ENCODE data around the gene CCL26. TPM values are rescaled to one million over a fixed set of nuclear protein-coding genes. Genes with fewer than 3 reads are reported as not detected.
"Not testable (repeated sequence)": the region's sequence is repeated elsewhere in the genome, so short reads cannot be mapped to it uniquely, and the experiment has no call there.

Gene CCL26
- polyA plus RNA-seq, 2 of the 4 experiments (the other 2 are of a cell fraction), result 2.5 to 11.6 TPM

GRCh38 chr7:75762350-75762917 lies 9.6 kb downstream of the CCL26 start:
- POLR2A ChIA-PET, result interaction anchor here (0.6 kb wide), 1 partner anchor 186 kb away, joined by 4 read pairs; no protein-coding TSS in a partner anchor
- peak; percentile 23 for FAIRE-seq

GRCh38 chr7:75761801-75762200 lies 10.2 kb downstream of the CCL26 start:
- ATAC-seq; H3K4me2 ChIP-seq; H3K9me3 ChIP-seq; H3K4me3 ChIP-seq; H3K27ac ChIP-seq; DNase-seq (ENCODE audit: low read depth in 1 of 2, low spot score in 1 of 2); H3K4me1 ChIP-seq; FAIRE-seq: not testable (repeated sequence)
- POLR2A ChIA-PET, result interaction anchor here (0.6 kb wide), 1 partner anchor 185 kb away, joined by 4 read pairs; no protein-coding TSS in a partner anchor
- WGBS (ENCODE audit: missing lambda C conversion rate), result 86% methylated on average over 3 of the region's 3 CpGs
- CTCF ChIA-PET, result interaction anchor here (0.9 to 3.0 kb wide), 41 partner anchors 8 to 325 kb away, joined by 3 to 24 read pairs (median 7); partner anchors contain the start of genes CCL24, CCL26 and HIP1

More at GRCh38 chr7:75762350-75762917, 9.6 kb downstream of the CCL26 start:
- no peak overlapping the region for H3K4me2 ChIP-seq
- H3K9me3 ChIP-seq, result no peaks in the 10 kb centered on the region
- no peak overlapping the region for H3K4me3 ChIP-seq
- ATAC-seq, result peak; percentile 97 to 99
- WGBS (ENCODE audit: missing lambda C conversion rate), result 41% methylated on average over 2 of the region's 2 CpGs
- CTCF ChIA-PET, result interaction anchor here (0.6 to 3.0 kb wide), 53 partner anchors 9 to 325 kb away, joined by 3 to 24 read pairs (median 4); partner anchors contain the start of genes CCL24, CCL26 and HIP1
- 0 out of 6 replicates have a peak overlapping the region, but pooled peaks have one; percentile 4 to 15 for H3K27ac ChIP-seq
- 0 out of 3 replicates have a peak, but pooled peaks cover 4% of the 10 kb centered on the region for H3K4me1 ChIP-seq
- TF ChIP-seq ZFP36 (IDR thresholded peaks at IDR 0.05; ENCODE audit: borderline replicate concordance, partially characterized antibody) (no peak), RARB (CRISPR knock-in tag; IDR thresholded peaks at IDR 0.05) (no peak), PHF8 (IDR thresholded peaks at IDR 0.05; ENCODE audit: borderline replicate concordance, low read depth) (no peak), EP300 (IDR thresholded peaks at IDR 0.05) (no peak), FOSL2 (IDR thresholded peaks at IDR 0.05) (no peak), FOSL2 (CRISPR knock-in tag; IDR thresholded peaks at IDR 0.05) (no peak), JUNB (IDR thresholded peaks at IDR 0.05) (no peak), SREBF2 (IDR thresholded peaks at IDR 0.05) (no peak), RAD21 (conservative IDR thresholded peaks at IDR 0.05 in 1 of 2, IDR thresholded peaks at IDR 0.05 in 1 of 2) (peak; percentile 94), ESRRA (IDR thresholded peaks at IDR 0.05; ENCODE audit: borderline replicate concordance, low read length) (no peak), JUN (IDR thresholded peaks at IDR 0.05) (no peak), SMC3 (IDR thresholded peaks at IDR 0.05) (peak; percentile 94), TP53 (CRISPR knock-in tag; IDR thresholded peaks at IDR 0.05) (no peak), ZC3H11A (IDR thresholded peaks at IDR 0.05) (no peak), REST (IDR thresholded peaks at IDR 0.05) (no peak), CHD2 (IDR thresholded peaks at IDR 0.05; ENCODE audit: low read length, partially characterized antibody) (no peak), BCL3 (IDR thresholded peaks at IDR 0.05) (no peak), CEBPB (IDR thresholded peaks at IDR 0.05) (no peak), MAZ (IDR thresholded peaks at IDR 0.05; ENCODE audit: borderline replicate concordance, low read depth, low read length) (no peak)
- TF ChIP-seq, protein P1, sequence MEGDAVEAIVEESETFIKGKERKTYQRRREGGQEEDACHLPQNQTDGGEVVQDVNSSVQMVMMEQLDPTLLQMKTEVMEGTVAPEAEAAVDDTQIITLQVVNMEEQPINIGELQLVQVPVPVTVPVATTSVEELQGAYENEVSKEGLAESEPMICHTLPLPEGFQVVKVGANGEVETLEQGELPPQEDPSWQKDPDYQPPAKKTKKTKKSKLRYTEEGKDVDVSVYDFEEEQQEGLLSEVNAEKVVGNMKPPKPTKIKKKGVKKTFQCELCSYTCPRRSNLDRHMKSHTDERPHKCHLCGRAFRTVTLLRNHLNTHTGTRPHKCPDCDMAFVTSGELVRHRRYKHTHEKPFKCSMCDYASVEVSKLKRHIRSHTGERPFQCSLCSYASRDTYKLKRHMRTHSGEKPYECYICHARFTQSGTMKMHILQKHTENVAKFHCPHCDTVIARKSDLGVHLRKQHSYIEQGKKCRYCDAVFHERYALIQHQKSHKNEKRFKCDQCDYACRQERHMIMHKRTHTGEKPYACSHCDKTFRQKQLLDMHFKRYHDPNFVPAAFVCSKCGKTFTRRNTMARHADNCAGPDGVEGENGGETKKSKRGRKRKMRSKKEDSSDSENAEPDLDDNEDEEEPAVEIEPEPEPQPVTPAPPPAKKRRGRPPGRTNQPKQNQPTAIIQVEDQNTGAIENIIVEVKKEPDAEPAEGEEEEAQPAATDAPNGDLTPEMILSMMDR (IDR thresholded peaks at IDR 0.05), result peak; percentile 84
- TF ChIP-seq, protein P2, sequence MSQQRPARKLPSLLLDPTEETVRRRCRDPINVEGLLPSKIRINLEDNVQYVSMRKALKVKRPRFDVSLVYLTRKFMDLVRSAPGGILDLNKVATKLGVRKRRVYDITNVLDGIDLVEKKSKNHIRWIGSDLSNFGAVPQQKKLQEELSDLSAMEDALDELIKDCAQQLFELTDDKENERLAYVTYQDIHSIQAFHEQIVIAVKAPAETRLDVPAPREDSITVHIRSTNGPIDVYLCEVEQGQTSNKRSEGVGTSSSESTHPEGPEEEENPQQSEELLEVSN (IDR thresholded peaks at IDR 0.05; ENCODE audit: borderline replicate concordance, low read depth), result no peak
- TF ChIP-seq, protein P3, sequence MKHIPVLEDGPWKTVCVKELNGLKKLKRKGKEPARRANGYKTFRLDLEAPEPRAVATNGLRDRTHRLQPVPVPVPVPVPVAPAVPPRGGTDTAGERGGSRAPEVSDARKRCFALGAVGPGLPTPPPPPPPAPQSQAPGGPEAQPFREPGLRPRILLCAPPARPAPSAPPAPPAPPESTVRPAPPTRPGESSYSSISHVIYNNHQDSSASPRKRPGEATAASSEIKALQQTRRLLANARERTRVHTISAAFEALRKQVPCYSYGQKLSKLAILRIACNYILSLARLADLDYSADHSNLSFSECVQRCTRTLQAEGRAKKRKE (CRISPR knock-in tag; IDR thresholded peaks at IDR 0.05; ENCODE audit: low read depth), result no peak
- TF ChIP-seq, protein P4, sequence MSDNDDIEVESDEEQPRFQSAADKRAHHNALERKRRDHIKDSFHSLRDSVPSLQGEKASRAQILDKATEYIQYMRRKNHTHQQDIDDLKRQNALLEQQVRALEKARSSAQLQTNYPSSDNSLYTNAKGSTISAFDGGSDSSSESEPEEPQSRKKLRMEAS (IDR thresholded peaks at IDR 0.05), result no peak
- peak; percentile 80 to 92 for DNase-seq (ENCODE audit: low read depth in 1 of 2, low spot score in 1 of 2)
